HG03025 (cell line): ENCODE data around the gene ABCC12.
"Not testable (repeated sequence)": the region's sequence is repeated elsewhere in the genome, so short reads cannot be mapped to it uniquely, and the experiment has no call there.

Source experiments
- ATAC-seq: cut with Tn5 transposase; IDR thresholded peaks from one replicate; pipeline ENCODE4 v1.9.1; 2021; ENCODE audit warnings: mild to moderate bottlenecking, moderate library complexity; ENCODE audit not compliant: unreplicated experiment, low FRiP score

ABCC12 gene

GRCh38 chr16:48155926-48156789, at the start of gene ABCC12:
TSS of gene ABCC12 (minus strand) at chr16:48155993. CDS start at chr16:48146424, 9,569 bp downstream.
- no peak for ATAC-seq

DNA sequence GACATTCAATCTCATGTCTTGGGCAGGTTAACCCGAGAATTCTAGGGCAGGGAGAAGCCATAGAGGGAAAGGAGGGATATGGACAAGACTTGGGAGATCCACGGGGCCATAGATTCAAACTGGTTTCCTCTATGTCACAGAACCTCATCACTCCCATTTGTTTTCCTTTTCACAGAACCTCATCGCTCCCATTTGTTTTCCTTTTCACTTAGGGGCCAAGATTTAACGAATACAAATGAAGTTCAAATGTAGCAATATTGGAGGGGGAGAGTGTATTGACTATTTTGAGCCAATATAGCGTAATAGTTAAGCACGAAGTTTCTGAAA, 49.0 kb upstream of the ABCC12 start:
- ATAC-seq = no peak

- ATAC-seq = no peak
These were observed 48.4 kb upstream of the ABCC12 start for GRCh38 chr16:48203974-48204824.

GRCh38 chr16:48201515-48202201, 45.9 kb upstream of the ABCC12 start:
- ATAC-seq = no peak

- ATAC-seq = no peak
These were observed 41.5 kb upstream of the ABCC12 start for GRCh38 chr16:48197294-48197693.

DNA sequence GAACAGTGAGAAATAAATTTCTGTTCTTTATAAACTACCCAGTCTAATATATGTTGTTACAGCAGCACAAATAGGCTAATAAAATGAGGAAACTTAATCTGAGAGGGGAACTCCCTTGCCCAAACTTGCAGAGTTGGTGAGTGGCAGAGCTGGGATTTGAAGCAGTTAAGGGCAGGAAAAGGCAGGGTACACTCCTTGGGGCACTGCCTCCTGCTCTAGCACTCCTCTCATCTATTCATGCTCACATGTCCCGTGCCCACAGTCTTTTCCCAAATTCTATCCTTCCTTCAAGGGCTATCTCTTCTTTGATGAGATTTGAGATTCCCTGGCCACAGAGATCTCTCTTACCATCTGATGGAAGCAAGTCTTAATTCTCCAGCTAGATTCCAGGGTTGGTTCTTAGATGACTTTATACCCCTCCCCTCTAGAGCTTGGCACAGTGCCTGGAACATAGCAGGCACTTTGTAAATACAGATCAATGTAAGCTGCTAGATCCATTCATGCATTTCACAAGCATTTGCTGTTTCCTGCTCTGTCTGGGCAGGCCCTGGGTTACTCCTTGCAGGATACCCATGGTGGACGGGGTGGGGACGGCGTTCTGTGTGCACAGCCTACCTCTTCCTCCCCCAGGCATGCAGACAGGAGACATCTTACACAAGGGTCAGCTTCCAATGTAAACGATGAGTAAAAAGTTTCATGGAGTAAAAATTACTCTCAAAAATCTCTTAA, 39.2 kb upstream of the ABCC12 start:
- ATAC-seq = no peak

- no peak for ATAC-seq
These were observed 38.1 kb upstream of the ABCC12 start for GRCh38 chr16:48193846-48194245.

- ATAC-seq = no peak
These were observed 32.8 kb upstream of the ABCC12 start for GRCh38 chr16:48188449-48189102.

DNA sequence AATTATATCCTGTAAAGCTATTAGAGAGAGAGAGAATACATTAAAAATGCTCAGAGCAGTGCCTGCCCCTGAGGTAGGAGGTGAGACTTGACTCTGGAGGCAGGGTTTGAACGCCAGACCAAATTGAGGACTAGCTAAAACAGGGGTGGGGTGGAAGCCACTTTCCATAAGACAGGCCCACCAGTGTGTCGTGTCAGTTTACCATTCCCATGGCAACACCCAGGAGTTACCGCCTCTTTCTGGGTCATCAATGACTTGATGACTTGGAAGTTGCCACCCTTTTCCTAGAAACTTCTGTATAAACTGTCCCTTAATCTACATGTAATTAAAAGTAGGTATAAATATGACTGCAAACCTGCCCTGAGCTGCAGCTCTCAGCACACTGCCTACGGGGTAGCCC, 32.0 kb upstream of the ABCC12 start:
- ATAC-seq = no peak

- ATAC-seq = no peak
These were observed 28.9 kb upstream of the ABCC12 start for GRCh38 chr16:48184681-48185080.

- ATAC-seq = no peak
These were observed 27.3 kb upstream of the ABCC12 start for GRCh38 chr16:48182979-48183537.

DNA sequence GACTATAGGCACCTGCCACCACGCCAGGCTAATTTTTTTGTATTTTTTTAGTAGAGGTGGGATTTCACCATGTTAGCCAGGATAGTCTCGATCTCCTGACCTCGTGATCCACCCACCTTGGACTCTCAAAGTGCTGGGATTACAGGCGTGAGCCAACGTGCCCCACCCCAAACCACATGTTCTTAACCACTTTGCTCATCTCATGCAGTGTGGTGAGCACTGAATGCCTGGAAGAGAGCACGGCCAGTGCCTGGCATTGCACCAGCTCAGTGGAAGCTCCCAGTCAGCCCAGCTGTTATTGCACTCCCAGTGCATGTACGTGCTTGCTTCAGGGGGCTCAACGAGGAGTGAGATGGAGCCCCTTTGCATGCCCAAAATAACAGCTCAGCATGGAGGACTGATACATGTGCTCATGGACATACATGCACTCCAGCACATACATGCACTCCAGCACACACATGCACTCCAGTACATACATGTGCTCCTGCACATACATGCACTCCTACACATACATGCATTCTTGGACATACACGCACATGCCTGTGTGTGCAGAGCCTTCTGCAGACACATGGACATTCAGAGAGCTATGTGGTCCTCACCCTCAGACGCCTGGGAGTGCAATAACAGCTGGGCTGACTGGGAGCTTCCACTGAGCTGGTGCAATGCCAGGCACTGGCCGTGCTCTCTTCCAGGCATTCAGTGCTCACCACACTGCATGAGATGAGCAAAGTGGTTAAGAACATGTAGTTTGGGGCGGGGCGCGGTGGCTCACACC, 26.1 kb upstream of the ABCC12 start:
- not testable (repeated sequence) for ATAC-seq

GRCh38 chr16:48180868-48181480, 25.2 kb upstream of the ABCC12 start:
- no peak for ATAC-seq

- no peak for ATAC-seq
These were observed 21.0 kb upstream of the ABCC12 start for GRCh38 chr16:48176635-48177408.

DNA sequence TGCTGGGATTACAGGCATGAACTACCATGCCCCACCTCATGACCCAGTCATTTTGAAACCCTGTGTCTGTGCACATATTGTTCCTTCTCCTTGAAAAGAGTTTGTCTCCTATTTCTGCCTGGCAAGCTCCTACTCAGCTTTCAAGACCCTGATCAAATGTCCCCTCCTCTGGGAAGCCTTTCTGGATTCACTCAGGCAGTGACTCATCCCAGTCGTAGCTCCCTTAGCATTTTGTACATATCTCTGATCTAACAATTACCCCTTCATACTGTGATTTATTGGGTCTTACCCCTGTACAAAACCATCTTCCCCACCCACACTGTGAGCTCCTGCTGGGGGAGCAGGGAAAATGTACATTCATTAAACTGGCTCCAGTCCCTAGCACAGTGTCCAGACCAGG, 18.1 kb upstream of the ABCC12 start:
- no peak for ATAC-seq

DNA sequence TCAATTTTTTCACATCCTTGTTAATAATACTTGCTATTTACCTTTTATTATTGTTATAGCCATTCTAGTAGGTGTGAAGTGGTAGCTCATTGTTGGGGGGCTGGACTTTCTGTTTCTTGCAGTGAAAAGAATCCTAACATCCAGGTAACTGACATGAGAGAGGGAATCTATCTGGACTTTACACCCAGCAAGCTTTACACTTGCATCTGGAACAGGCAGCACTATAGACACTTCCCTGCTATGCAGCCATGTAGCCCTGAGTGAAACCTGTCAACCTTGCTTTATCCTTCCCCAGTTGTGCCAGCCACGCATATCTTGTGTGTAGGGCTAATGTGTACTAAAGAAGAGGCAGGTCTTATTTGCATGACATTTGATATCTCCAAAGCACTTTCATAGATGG, 16.9 kb upstream of the ABCC12 start:
- no peak for ATAC-seq

DNA sequence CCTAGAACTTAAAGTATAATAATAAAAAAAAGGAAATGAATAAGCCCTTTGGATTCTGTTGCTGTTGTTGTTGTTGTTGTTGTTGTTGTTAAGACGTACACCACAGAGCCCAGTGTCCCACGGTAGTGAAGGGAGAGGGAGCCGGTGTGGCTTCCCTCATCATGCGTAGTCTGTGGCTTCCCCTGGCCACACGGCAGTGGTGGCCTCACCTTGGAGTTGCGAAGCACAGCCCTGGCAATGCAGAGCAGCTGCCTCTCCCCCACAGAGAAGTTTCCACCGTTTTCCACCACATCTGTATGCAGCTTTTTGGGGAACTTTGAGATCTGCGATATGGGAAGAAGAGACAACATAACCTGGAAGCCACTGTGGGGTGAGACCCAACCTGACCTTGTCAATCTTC, 14.1 kb upstream of the ABCC12 start:
- no peak for ATAC-seq

GRCh38 chr16:48168075-48168474, 12.3 kb upstream of the ABCC12 start:
- ATAC-seq = no peak
